ENCODE results near the gene CD22. TPM values are rescaled to one million over a fixed set of nuclear protein-coding genes. Genes with fewer than 3 reads are reported as not detected.

The CD22 gene
- total and polyA plus RNA-seq, 2 donors (not counting 3 experiments of a cell fraction or from before 2014, with no cell fraction given), result not detected

- Histone ChIP-seq H3K9me3 (replicated peaks; ENCODE audit: control insufficient read depth, insufficient read depth, low read length) (no peaks in the 10 kb centered on the region), H2AFZ (ENCODE audit: low read depth, low read length) (no peak overlapping the region), H3K36me3 (ENCODE audit: control insufficient read depth in 2 of 2, extremely low read depth in 1 of 2, insufficient read depth in 2 of 2, low read length in 2 of 2) (no peaks in the 10 kb centered on the region), H3K4me2 (ENCODE audit: insufficient read depth, low read length) (no peak overlapping the region), H3K9ac (replicated peaks; ENCODE audit: extremely low read depth, insufficient read depth, low read length) (no peak overlapping the region), H3K27ac (ENCODE audit: insufficient read depth, low read depth, low read length) (no peak overlapping the region), H3K79me2 (ENCODE audit: control insufficient read depth, insufficient read depth, low read length) (no peaks in the 10 kb centered on the region), H3K9me1 (replicated peaks; ENCODE audit: control insufficient read depth, extremely low read depth, insufficient read depth, low read length) (no peaks in the 10 kb centered on the region), H3K27me3 (ENCODE audit: control insufficient read depth in 2 of 2, insufficient read depth in 2 of 2, low read length in 2 of 2) (no peaks in the 10 kb centered on the region), H3K4me3 (replicated peaks in 1 of 3; ENCODE audit: insufficient read depth in 1 of 3, low read depth in 1 of 3, low read length in 3 of 3) (no peak overlapping the region), H4K20me1 (replicated peaks; ENCODE audit: control insufficient read depth, extremely low read depth, insufficient read depth, low read length) (no peaks in the 10 kb centered on the region), H3K4me1 (ENCODE audit: control insufficient read depth, extremely low read depth, insufficient read depth, low read length) (no peaks in the 10 kb centered on the region)
- DNase-seq (ENCODE audit: low read depth, low spot score) (no peak), FAIRE-seq (no peak)
- CTCF ChIA-PET, result interaction anchor here (1.4 kb wide), 1 partner anchor 19 kb away, joined by 3 read pairs; no protein-coding TSS in a partner anchor
- no peak for TF ChIP-seq GATA2 (IDR thresholded peaks at IDR 0.05; ENCODE audit: insufficient read depth, insufficient read length, low read depth, low read length)
- TF ChIP-seq POLR2AphosphoS5 (IDR thresholded peaks at IDR 0.05; ENCODE audit: insufficient read depth, low read depth, low read length), result no peak
- TF ChIP-seq FOS (IDR thresholded peaks at IDR 0.05; ENCODE audit: borderline replicate concordance, insufficient read depth, low read length), result no peak
- TF ChIP-seq EZH2 (IDR thresholded peaks at IDR 0.05; ENCODE audit: borderline replicate concordance, low read depth, low read length, severe bottlenecking), result no peak
- TF ChIP-seq MYC (IDR thresholded peaks at IDR 0.05; ENCODE audit: low read depth, low read length), result no peak
- TF ChIP-seq CTCF (IDR thresholded peaks at IDR 0.05; ENCODE audit: extremely low read depth in 1 of 2, insufficient read depth in 1 of 2, low read depth in 1 of 2, low read length in 2 of 2), result no peak
- no peak for TF ChIP-seq POLR2A (IDR thresholded peaks at IDR 0.05; ENCODE audit: low read depth, low read length)
- TF ChIP-seq JUN (IDR thresholded peaks at IDR 0.05; ENCODE audit: borderline replicate concordance, insufficient read depth, insufficient read length, low read depth), result no peak
- no peak for TF ChIP-seq MAX (IDR thresholded peaks at IDR 0.05; ENCODE audit: insufficient read depth, insufficient read length)
- BruUV-seq (replicated peaks), result no TSS peak
- dilution Hi-C loops (cut with MboI; ENCODE audit: extremely low pct_ligation_motif_present, low sequenced_read_pairs) (no loop called here), intact Hi-C loops (cut with micrococcal nuclease) (no loop called here)
- POLR2A ChIA-PET, result no interaction called here
Observed at GRCh38 chr19:35294328-35294727, 34.7 kb upstream of the CD22 start.
